Tongue (tissue), 2 donors: ENCODE measurements around the gene CCDC33. TPM values are rescaled to one million over a fixed set of nuclear protein-coding genes. Genes with fewer than 3 reads are reported as not detected.
A peak's percentile ranks its signal among the peaks of the same experiment; 100 is the strongest.

ENCODE experiments used
- DNase-seq: peaks from one replicate; pipeline ENCODE4 v3.0.0-alpha.2; 2015
- total RNA-seq: library from RNA; depleted of rRNA; stranded (reverse); fragments of >200 nt; gene quantifications from one replicate; pipeline ENCODE4 v1.2.3, GENCODE V29; 2014

The CCDC33 gene
- total RNA-seq, 1 donor from 2014 or later = 0.41 TPM

- DNase-seq = no peak
Observed at GRCh38 chr15:74229686-74230085, 6.4 kb upstream of the CCDC33 start.

- DNase-seq = no peak
Observed at GRCh38 chr15:74231475-74231874, 4.7 kb upstream of the CCDC33 start.

DNA sequence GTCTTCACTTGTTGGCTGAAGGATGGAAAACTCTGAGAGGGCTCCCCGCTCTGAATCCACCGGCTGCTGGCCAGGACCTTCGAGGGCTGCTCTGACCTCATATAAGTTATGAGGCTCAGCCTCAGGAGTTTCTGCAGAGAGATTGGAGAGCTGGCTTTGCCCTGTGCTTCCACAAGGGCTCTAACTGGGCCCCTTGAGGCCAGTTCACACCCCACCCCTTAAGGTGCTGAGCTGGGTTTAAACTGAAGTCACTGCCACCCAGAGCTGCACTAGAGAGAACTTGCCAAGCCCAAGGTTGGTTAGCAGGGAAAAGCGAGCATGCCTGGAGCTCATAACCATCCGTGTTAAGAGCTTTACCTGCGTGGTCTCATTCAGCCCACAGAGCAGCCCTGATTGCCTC is 2.8 kb upstream of the CCDC33 start:
- no peak for DNase-seq

DNA sequence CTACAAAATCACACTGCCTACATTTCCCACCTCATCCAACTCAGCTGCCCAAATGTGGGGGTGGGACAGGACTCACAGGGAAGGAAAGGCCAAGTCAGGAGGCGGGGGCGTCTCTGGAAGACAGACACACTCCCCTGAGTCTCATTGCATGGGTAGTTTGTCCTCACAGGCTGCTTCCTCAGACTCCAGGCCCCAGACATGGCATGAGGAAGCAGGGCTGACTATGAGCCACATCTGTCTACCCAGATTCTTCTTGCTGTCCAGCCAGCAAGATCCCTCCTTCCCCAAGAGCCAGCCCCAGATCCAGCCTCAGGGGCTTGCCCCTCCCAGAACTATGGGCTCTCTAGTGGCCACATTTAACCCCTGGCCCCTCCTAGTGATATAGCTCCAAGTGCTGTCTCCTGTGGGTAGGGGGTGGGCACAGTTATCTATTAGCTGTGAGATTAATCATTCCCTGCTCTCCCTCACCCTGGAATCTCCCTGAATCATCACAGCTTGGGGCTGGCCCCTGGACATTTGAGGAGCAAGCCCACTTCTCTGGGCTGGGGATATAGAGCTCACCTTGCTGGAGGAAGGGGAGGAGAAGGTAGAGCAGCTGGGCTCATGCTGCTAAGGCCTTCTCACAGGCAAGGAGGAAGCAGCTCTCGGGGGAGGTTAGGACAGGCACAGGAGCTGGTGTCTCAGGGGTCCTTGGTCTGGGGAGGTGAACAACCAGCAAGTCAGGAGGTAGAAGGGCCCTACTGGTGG is 2.1 kb upstream of the CCDC33 start:
- DNase-seq = no peak

GRCh38 chr15:74234598-74234875 is 1.6 kb upstream of the CCDC33 start:
- no peak for DNase-seq

DNA sequence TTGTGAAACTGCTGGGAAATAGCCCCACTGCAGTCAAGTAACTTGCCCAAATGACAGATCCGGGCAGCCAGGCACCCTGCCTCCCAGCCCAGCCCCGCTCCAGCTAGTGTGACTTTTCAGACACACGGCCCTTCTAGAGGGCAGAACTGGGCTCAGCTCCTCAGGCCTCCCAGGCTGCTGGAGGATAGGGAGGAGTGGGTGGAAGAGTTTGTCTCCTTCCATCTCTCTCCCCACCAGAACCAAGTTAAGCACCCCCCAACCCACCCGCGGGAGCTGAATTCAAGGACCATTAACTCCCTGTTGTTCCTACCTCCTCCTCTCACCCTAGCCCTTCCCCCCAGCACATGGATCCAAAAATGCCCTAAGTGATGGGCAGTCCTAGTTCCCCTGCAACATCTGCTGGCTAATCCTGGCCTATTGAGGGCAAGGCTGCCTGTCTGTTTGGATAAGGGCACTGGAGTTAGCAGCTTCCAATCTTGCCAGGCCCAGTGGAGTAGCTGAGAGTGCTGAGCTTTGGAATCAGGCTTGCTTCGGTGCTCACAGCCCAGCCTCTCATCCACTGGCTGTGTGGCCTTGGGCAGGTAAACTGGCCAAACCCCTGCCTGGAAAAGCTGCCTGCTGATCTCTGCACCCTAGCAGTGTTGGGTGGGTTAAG is 3.1 kb downstream of the CCDC33 start:
- peak; percentile 55 for DNase-seq

DNA sequence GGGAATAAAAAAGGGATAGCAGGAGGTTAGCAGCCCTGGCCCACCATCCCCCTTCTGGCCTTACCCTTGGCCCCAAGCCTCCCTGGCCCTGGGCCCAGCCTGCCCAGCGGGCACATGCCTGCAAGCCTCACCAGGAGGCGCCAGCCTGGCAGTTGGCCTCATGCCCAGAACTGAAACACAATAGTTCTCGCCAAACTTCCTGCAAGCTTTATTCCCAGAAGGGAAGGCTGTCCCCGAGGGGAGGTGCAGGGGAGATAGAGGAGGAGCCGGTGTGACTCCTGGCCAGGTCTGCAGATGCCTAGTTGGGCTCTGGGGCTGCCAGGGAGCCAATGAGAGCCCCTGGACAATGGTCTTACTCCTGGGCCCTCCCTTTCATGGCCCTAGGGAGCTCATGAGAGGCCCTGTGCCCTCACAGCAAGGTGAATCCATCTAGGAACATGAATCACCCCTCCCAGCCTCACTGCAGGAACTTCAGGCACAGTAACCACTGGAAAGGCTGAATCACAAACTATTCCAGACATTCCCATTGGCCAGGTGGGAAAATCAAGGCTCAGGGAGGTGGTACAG is 4.0 kb downstream of the CCDC33 start:
- peak; percentile 91 for DNase-seq

DNA sequence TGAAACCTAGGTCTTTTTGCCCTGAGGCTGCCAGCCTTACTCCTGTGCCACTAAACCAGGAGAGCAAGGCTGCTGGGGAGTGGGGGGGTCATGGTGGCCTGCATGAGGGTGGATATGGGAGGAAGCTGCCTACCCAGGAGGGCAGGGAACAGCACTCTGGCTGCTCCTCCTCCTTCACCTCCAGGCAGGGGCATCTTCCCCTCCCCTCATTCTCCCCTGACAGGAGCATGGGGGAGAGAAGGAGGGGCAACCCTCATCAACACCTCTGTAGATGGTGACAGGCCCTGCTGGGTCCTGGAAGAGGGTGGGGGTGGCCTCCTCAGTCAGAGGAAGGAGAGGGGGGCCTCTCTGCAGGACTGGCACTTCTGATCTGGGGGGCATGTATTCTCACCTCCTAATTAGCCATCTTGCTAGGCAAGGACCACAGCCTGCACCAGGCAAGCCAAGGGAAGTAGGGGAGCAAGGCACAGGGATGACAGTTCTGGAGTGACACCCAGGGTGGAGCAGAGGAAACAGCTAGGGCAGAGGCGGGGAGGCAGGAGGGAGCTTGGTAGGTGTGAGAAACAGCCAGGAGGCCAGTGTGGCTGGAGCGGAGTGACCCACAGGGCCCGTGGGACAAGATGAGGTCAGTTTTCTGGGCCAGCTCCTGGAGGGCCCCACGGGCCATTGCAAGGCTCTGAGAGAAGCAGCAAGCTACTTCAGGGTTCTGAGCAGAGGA is 4.9 kb downstream of the CCDC33 start:
- no peak for DNase-seq

- DNase-seq = no peak
Observed at GRCh38 chr15:74242441-74243185, 6.5 kb downstream of the CCDC33 start.

DNA sequence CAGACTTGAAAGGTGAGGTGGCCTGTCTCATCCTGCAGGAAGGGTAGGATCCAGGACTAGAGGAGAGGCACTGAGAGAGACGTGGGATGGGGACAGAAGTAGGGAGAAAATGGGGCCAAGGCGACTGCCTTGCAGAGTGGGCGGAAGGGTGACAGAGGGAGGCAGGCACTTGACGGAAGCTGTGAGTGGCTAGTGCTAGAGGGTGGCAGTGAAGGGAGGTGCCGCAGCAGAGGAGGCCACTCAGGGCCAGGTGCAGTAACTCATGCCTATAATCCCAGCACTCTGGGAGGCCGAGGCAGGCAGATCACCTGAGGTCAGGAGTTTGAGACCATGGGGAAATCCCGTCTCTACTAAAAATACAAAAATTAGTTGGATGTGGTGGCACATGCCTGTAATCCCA is 7.3 kb downstream of the CCDC33 start:
- no peak for DNase-seq

GRCh38 chr15:74244822-74245341 is 8.8 kb downstream of the CCDC33 start:
- no peak for DNase-seq

GRCh38 chr15:74245342-74245931 is 9.3 kb downstream of the CCDC33 start:
- peak; percentile 75 for DNase-seq

GRCh38 chr15:74250266-74250665 is 14.1 kb downstream of the CCDC33 start:
- DNase-seq = peak; percentile 40

- DNase-seq = peak; percentile 90
Observed at GRCh38 chr15:74251131-74251811, 15.1 kb downstream of the CCDC33 start.

DNA sequence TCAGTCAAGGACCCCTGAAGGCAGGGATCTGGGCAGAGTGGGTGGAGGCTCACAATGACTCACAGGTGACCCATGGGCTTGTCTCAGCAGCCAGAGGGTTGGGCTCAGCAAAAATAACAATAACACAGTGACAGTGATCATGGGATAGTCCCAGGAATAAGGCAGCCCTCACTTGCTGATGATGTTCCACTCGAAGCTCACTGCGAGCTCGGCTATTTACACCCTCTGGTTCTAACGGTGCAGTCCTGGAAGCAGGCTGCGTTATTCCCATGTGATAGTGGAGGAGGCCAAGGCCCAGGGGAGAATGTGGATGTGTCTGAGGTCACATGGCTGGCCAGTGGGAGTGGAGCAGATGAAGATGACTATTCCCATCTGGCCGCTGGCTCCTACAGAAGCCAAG is 16.2 kb downstream of the CCDC33 start:
- peak; percentile 19 for DNase-seq

- peak; percentile 71 for DNase-seq
Observed at GRCh38 chr15:74252721-74253120, 16.6 kb downstream of the CCDC33 start.

- peak; percentile 40 for DNase-seq
Observed at GRCh38 chr15:74253211-74253921, 17.2 kb downstream of the CCDC33 start.

GRCh38 chr15:74257105-74257504 is 21.0 kb downstream of the CCDC33 start:
- no peak for DNase-seq

DNA sequence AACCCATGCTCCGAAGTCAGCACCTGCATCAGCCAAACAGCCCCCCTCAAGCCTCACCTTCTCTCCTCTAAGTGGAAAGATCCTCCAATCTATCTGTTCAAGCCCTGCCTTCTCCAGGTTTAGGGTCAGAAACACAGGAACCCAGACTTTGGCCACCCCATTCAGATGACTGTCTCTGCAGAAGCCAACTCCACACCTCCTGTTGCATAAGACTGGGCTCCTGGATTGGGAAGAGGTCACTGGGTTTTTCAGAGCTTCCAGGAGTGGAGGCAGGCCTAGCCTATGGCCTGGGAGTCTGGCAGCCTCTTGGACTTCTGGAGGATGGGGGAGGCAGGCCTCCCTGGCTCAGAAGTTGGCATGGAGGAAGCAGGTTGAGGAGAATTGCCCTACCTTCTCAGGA is 21.5 kb downstream of the CCDC33 start:
- no peak for DNase-seq

GRCh38 chr15:74258456-74259291 is 22.5 kb downstream of the CCDC33 start:
- peak; percentile 91 for DNase-seq
